Activated CD4-positive, alpha-beta T cell treated with anti-CD3 and anti-CD28 coated beads, Interleukin-2, amount 50 U/mL, for 1 hour (primary cell): ENCODE measurements around the gene ARAF.
"Not testable (repeated sequence)": the region's sequence is repeated elsewhere in the genome, so short reads cannot be mapped to it uniquely, and the experiment has no call there.

ENCODE experiments used
- DNase-seq: peaks from one replicate; pipeline ENCODE4 v3.0.0-alpha.2; 2020

The ARAF gene

GRCh38 chrX:47586043-47586787, 25.2 kb downstream of the ARAF start:
- no peak for DNase-seq

DNA sequence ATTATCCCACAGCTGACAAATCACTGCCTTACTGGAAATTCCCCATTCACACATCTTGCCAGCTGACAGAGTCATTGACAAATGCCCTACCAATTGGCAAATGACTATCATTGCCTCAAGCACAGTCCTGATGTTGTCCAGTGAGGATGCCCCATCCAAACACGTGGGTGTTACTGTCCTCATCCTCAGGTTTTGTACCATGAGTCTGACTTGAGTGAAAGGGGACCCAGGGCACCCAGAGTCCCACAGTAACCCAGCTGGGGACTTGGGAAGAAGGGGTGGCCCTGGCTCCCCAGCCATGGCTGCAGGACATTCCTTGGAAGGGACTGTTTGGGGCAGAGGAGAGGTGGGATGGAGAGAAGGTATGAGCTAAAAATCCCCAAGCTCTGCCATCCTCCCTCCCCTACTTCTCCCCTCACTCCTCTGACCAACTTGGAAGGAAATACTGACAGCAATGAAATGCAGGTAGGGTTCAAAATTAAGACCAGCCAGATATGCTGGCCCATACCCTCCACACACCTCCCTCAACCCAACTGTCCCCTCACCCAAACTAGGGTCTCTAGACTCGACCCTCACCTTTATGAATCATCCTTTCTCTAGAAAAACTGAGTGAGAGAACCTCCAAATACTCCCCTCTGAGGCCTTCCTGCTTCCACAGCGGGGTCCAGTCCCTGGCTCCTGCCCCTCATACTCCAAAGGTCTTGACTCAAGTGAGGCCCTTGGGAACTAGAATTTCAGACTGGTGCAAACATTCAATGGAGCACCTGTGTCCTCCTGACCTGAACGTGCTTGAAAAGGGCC, 26.3 kb downstream of the ARAF start:
- no peak for DNase-seq

- no peak for DNase-seq
Observed at GRCh38 chrX:47587906-47588735, 27.1 kb downstream of the ARAF start.

DNA sequence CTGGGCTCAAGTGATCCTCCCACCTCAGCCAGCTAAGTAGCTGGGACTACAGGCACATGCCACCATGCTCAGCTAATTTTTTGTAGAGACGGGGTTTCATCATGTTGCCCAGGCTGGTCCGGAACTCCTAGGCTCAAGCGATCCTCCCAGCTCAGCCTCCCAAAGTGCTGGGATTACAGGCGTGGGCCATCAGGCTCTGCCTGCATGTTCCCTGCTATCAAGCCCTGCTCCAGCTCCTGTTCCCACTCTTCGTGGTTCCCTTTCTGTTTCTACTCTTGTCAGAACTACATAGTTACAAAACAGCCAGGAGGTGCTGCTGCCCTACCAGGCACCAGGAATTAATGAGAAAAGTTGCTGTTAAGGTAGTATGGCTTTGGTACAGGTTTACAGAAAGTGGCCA, 30.0 kb downstream of the ARAF start:
- no peak for DNase-seq

DNA sequence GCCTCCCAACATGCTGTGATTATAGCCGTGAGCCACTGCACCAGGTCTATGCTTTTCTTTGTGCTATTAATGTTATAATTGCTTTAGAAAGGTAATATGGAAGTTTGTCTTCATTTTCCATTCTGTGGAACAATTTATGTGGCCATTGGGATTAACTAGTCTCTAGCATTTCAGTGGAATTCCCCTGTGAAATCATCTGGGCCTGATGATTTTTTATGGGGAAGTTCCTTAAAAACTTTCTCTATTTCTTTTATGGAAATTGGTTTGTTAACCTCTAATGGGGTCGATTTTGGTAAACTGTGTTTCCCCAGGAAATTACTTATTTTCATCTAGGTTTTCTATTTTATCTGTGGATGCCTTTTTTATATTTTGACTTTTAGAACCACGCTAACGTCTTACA, 32.5 kb downstream of the ARAF start:
- no peak for DNase-seq

DNA sequence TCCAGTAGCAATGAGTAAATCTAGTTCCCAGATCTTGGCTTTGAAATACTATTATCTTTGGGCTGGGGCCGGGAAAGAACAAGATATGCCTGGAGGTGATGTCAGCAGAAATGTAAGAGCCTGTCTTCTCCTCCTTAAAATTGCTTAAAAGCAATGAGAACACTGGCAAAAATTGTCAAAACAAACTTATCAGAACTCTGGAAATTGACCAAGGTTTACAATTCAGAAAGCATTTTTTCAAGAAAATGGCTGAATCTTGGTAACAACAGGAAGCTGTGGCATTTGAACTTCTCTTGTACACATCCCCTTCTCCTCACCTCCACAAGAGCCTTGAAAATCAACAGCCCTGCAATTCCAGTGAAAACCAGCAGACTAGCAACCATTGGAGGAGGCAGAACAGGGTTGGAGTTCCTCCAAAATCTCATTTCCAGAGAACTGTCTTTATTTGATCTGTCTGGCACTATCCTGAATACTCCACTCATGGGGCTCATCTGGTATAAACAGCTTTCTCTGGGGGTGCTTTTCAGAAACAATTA, 34.8 kb downstream of the ARAF start:
- DNase-seq, result no peak

- DNase-seq, result no peak
Observed at GRCh38 chrX:47596256-47596655, 35.3 kb downstream of the ARAF start.

GRCh38 chrX:47597222-47597621, 36.2 kb downstream of the ARAF start:
- DNase-seq, result no peak

DNA sequence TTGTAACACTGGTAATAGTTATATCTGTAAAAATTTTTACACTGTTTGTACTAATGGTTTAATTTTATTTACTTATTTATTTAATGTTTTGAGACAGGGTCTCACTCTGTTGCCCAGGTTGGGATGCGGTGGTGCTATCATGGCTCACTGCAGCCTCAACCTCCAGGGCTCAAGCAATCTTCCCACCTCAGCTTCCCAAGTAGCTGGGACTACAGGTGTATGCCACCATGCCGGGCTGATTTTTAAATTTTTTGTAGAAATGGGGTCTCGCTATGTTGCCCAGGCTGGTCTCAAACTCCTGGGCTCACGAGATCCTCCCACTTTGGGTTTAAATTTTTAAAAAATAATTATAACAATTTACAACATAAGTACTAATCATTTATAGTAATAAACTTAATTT, 42.1 kb downstream of the ARAF start:
- DNase-seq, result not testable (repeated sequence)

DNA sequence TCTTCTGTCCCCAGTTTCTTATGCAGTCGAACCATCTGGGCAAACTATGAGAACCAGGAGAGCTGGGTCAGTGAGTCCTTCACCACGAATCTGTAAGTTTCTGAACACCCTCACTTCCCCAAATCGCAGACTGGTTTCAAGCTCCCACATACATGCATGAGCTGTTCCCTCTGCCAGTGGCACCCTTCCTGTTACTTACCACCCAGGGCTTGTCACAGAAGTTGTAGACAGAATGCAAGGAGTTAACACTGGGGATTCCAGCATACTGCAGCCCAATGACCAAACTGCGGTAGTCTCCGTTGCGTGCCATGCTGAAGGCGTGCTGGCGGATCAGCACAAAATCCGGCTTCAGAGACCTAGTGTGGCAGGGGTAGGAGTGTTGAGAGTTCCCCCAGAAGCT, 44.0 kb downstream of the ARAF start:
- DNase-seq, result no peak

- DNase-seq, result no peak
Observed at GRCh38 chrX:47607091-47607490, 46.1 kb downstream of the ARAF start.

- no peak for DNase-seq
Observed at GRCh38 chrX:47608130-47608810, 47.3 kb downstream of the ARAF start.

DNA sequence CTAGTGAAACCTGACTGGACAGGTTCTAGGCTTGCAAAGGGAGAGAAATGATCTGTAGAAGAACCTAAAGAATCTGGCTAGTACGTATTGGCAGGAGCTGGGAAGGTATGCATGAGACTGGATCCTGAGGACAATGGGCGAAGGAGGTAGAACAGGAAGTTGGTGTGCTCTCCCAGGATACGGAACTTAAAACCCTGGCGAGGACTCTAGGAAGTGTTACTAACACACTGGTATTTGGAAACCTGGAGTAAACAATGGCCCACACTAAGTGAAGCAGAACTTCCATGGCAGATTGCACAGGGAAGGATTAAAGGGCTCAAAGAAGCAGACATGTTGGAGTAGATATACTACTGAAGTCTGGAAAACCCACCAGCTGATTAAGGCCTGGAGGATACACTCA, 49.5 kb downstream of the ARAF start:
- no peak for DNase-seq

GRCh38 chrX:47611489-47611888, 50.5 kb downstream of the ARAF start:
- DNase-seq, result no peak

GRCh38 chrX:47611926-47612325, 50.9 kb downstream of the ARAF start:
- DNase-seq, result no peak

GRCh38 chrX:47612418-47612817, 51.4 kb downstream of the ARAF start:
- DNase-seq, result no peak

GRCh38 chrX:47613082-47613481, 52.1 kb downstream of the ARAF start:
- DNase-seq, result no peak

- no peak for DNase-seq
Observed at GRCh38 chrX:47614618-47615017, 53.6 kb downstream of the ARAF start.

GRCh38 chrX:47618923-47619485, 58.0 kb downstream of the ARAF start:
- DNase-seq, result no peak

- DNase-seq, result peak; percentile 79
Observed at GRCh38 chrX:47619486-47620302, 58.7 kb downstream of the ARAF start, which contains the start of gene SYN1. Gene SYN1 (minus strand): TSS chrX:47619857. CDS start chrX:47619728, 129 bp downstream.

DNA sequence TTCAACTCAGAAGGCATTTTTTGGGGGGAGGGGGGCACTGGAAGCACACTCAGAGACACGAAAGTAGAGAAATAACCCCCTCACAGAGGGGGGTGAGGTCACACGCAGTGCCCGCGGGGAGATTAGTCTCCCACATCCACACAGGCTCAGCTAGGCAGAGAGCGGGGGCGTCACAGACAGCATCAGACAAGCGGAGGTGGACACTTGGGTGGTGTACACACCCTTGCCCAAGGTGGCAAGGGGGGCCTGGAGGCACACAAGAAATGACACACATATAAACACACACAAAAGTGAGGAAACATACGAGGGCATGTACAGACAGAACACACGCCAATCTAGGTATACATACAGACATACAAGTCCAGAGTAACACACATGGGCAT, 59.3 kb downstream of the ARAF start:
- DNase-seq, result no peak
